Heart right ventricle (tissue), 16 donors: ENCODE measurements around the gene KIF26A. TPM values are rescaled to one million over a fixed set of nuclear protein-coding genes. Genes with fewer than 3 reads are reported as not detected.

Experiments used
- ATAC-seq, 8 donors: fragments of 200-7000 bp; cut with Tn5 transposase; one replicate each; pipeline ENCODE4 v1.9.1; 2020; ENCODE audit warnings: mild to moderate bottlenecking in 8 of 8, moderate library complexity in 8 of 8, moderate number of reproducible peaks in 1 of 8
- DNase-seq, 2 donors: peaks; one replicate each; pipeline ENCODE4 v3.0.0-alpha.2; 2020
- H3K27ac ChIP-seq, 10 donors: fragments of 200-600 bp; sonication (generic) in 2 of 10; one replicate each; pipeline versions ENCODE4 v1.5.0 to v1.8.0; 2020 to 2022; ENCODE audit warnings: mild to moderate bottlenecking in 3 of 10
- H3K27me3 ChIP-seq, 7 donors: fragments of 200-600 bp; one replicate each; pipeline ENCODE4 v1.8.0; 2021 to 2022; ENCODE audit warnings: mild to moderate bottlenecking in 2 of 7
- H3K36me3 ChIP-seq, 9 donors: fragments of 200-600 bp; sonication (generic) in 1 of 9; one replicate each; pipeline versions ENCODE4 v1.5.0 to v1.8.0; 2020 to 2022; ENCODE audit warnings: mild to moderate bottlenecking in 2 of 9
- H3K4me1 ChIP-seq, 9 donors: fragments of 200-600 bp; sonication (generic) in 1 of 9; one replicate each; pipeline versions ENCODE4 v1.5.0 to v1.8.0; 2020 to 2022; ENCODE audit warnings: mild to moderate bottlenecking in 4 of 9
- H3K4me3 ChIP-seq, 10 donors: fragments of 200-600 bp; sonication (generic) in 2 of 10; one replicate each; pipeline versions ENCODE4 v1.5.0 to v1.8.0; 2020 to 2022; ENCODE audit warnings: mild to moderate bottlenecking in 7 of 10, moderate library complexity in 2 of 10
- H3K9me3 ChIP-seq, 11 donors: fragments of 200-600 bp in 10 of 11; sonication (generic) in 2 of 11; one replicate each; pipeline versions ENCODE4 v1.5.0 to v1.8.0; 2013 to 2022; ENCODE audit warnings: mild to moderate bottlenecking in 2 of 11, control low read depth in 1 of 11, moderate library complexity in 1 of 11
- CTCF ChIP-seq, 9 donors: fragments of 200-600 bp; sonication (generic) in 2 of 9; IDR thresholded peaks; one replicate each; pipeline versions ENCODE4 v1.5.0 to v1.8.0; 2021 to 2022; ENCODE audit warnings: antibody characterized with exemption in 9 of 9, mild to moderate bottlenecking in 5 of 9, moderate library complexity in 1 of 9
- WGBS, 2 donors: extraction: QIAGEN DNeasy Blood & Tissue Kit; methylation state at CpG; one replicate each; pipeline ENCODE4 v1.1.7; 2013; ENCODE audit warnings: inconsistent platforms in 1 of 2; 5-methylcytosine and 5-hydroxymethylcytosine counted together
- intact Hi-C, 10 donors: fragments of 100-400 bp; cut with DNase I; formaldehyde crosslinking; loops; one replicate each; pipeline versions ENCODE4 v1.11.1 to v1.14.2; 2022
- polyA plus RNA-seq, 2 donors: library from polyadenylated mRNA; stranded (reverse); fragments of 200-250 nt; gene quantifications; one replicate each; pipeline ENCODE4 v1.2.3, GENCODE V29; 2013
- total RNA-seq, 10 donors: library from RNA; stranded (reverse); fragmentation: NEBNext Ultra II Directional in 3 of 10; extraction: Animal tissue kit (Norgen Biotek cat#: 25700) in 3 of 10; gene quantifications; one replicate each; pipeline versions ENCODE4 v1.2.1 to v1.2.4, GENCODE V29; 2021 to 2023
- donor health status: Arrhythmogenic right ventricular cardiomyopathy.
- donor health status: ischemic (EF 13 %, LVEDD 7.1; RV severe dilation, severe dysfunction).
- donor health status: healthy with polysubstance abuse.
- donor health status: DM: no; HTN: yes; CAD: no.
- donor health status: DM: no; HTN: no; CAD: no.
- donor health status: ischemic (EF 25% LVEDD 6.9; RV normal size, moderate dysfunction).
- donor health status: ischemic (EF 25% LVEDD 5.7; RV mildly dilated, moderate dysfunction).
- donor health status: healthy.
- donor health status: DM: yes; HTN: yes; CAD: no.
- donor health status: Ischemic cardiomyopathy.
- donor health status: ischemic (EF 35%, LVEDD 5.7; RV mildly dilated, moderate dysfunction).
- donor health status: nonischemic (EF 11% LVEDD 7.7; RV severe dilation, severe dysfunction).
- donor health status: DM: yes; HTN: yes; CAD: no.
- donor health status: PGD.
- donor health status: ischemic (EF 29% LVEDD 5.4; RV normal size, mild dysfunction).
- donor health status: nonischemic (EF 23%, LVEDD 6.1; RV moderate dilation, normal function).

The KIF26A gene
- total and polyA plus RNA-seq, 12 donors, result 4.1 to 12.2 (median 6.6) TPM

GRCh38 chr14:104202259-104203070 lies 64.1 kb downstream of the KIF26A start:
- 50 to 56% methylated on average over 26 to 27 of the region's 27 CpGs for WGBS, 2 donors
- intact Hi-C loops, result no loop called here
- H3K27ac ChIP-seq, result no peak overlapping the region
- peak in 3 of 8 donors; percentile 10 to 28 (median 25) for ATAC-seq
- no peak for DNase-seq
- H3K4me1 ChIP-seq, result no peaks in the 10 kb centered on the region
- H3K9me3 ChIP-seq, result no peaks in the 10 kb centered on the region
- no peak for TF ChIP-seq CTCF (IDR thresholded peaks at IDR 0.05)
- peaks cover 0 to 13% (median 0%) of the 10 kb centered on the region in 7 donors for H3K27me3 ChIP-seq
- no peak overlapping the region for H3K4me3 ChIP-seq
- no peaks in the 10 kb centered on the region for H3K36me3 ChIP-seq

- intact Hi-C loops, result no loop called here
- WGBS, 2 donors, result 71 to 74% methylated on average over 8 of the region's 8 CpGs
- no peaks in the 10 kb centered on the region for H3K9me3 ChIP-seq
- peaks cover 0 to 13% (median 0%) of the 10 kb centered on the region in 7 donors for H3K27me3 ChIP-seq
- no peak overlapping the region for H3K27ac ChIP-seq
- no peaks in the 10 kb centered on the region for H3K36me3 ChIP-seq
- H3K4me3 ChIP-seq, result no peak overlapping the region
- DNase-seq (no peak), ATAC-seq (no peak)
- TF ChIP-seq CTCF (IDR thresholded peaks at IDR 0.05), result no peak
- H3K4me1 ChIP-seq, result no peaks in the 10 kb centered on the region
Measured at GRCh38 chr14:104203071-104203425, 64.7 kb downstream of the KIF26A start.

GRCh38 chr14:104204660-104205149 lies 66.3 kb downstream of the KIF26A start:
- no peak for TF ChIP-seq CTCF (IDR thresholded peaks at IDR 0.05)
- Histone ChIP-seq H3K9me3 (no peaks in the 10 kb centered on the region), H3K27me3 (peaks cover 0 to 13% (median 0%) of the 10 kb centered on the region in 7 donors), H3K27ac (no peak overlapping the region), H3K36me3 (no peaks in the 10 kb centered on the region), H3K4me1 (no peaks in the 10 kb centered on the region), H3K4me3 (no peak overlapping the region)
- ATAC-seq (no peak), DNase-seq (no peak)
- intact Hi-C loops, result no loop called here
- 95 to 98% methylated on average over 2 of the region's 2 CpGs for WGBS, 2 donors

- intact Hi-C loops, result no loop called here
- no peaks in the 10 kb centered on the region for H3K36me3 ChIP-seq
- TF ChIP-seq CTCF (IDR thresholded peaks at IDR 0.05), result no peak
- WGBS, 2 donors, result 84 to 88% methylated on average over 6 of the region's 6 CpGs
- DNase-seq (no peak), ATAC-seq (peak in 1 of 8 donors; percentile 30)
- no peaks in the 10 kb centered on the region for H3K9me3 ChIP-seq
- no peak overlapping the region for H3K27ac ChIP-seq
- peaks cover 0 to 24% (median 0%) of the 10 kb centered on the region in 7 donors for H3K27me3 ChIP-seq
- no peaks in the 10 kb centered on the region for H3K4me1 ChIP-seq
- H3K4me3 ChIP-seq, result no peak overlapping the region
Measured at GRCh38 chr14:104205781-104206180, 67.4 kb downstream of the KIF26A start.
